ENCODE data around the gene RFX2.

DNA sequence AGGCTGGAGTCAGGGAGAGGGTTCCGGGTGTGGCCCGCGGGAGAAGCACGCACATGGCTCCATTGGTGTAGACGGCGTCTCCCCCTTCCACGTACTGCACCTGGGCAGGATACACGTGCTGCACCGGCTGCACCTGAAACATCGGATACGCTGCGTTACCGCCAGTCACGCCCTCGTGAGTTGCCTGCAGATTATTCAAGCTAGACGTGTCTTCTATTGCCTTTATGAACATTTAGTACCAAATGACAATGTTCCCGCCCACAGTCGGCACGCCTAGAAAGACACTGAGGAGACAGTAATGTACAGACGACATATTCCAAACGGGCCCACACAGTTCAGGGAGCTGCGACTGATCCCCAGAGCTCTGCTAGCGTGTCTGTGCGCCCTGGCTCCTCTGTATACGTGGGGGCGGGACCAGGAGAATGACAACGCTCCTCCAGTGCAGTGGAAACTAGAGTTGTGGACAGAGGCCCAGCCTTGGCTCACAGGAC, 68.3 kb downstream of the RFX2 start:
- TF ChIP-seq, protein P1, sequence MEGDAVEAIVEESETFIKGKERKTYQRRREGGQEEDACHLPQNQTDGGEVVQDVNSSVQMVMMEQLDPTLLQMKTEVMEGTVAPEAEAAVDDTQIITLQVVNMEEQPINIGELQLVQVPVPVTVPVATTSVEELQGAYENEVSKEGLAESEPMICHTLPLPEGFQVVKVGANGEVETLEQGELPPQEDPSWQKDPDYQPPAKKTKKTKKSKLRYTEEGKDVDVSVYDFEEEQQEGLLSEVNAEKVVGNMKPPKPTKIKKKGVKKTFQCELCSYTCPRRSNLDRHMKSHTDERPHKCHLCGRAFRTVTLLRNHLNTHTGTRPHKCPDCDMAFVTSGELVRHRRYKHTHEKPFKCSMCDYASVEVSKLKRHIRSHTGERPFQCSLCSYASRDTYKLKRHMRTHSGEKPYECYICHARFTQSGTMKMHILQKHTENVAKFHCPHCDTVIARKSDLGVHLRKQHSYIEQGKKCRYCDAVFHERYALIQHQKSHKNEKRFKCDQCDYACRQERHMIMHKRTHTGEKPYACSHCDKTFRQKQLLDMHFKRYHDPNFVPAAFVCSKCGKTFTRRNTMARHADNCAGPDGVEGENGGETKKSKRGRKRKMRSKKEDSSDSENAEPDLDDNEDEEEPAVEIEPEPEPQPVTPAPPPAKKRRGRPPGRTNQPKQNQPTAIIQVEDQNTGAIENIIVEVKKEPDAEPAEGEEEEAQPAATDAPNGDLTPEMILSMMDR (IDR thresholded peaks at IDR 0.05 in 4 of 5, conservative IDR thresholded peaks at IDR 0.05 in 1 of 5) = no peak
- no peak for TF ChIP-seq POLR2A (IDR thresholded peaks at IDR 0.05)

Measured in gastrocnemius medialis (tissue), 4 donors.